Mucosa of gallbladder (tissue), 1 donor: Measurements from ENCODE around the gene ADARB1. TPM values are rescaled to one million over a fixed set of nuclear protein-coding genes. Genes with fewer than 3 reads are reported as not detected.

Source experiments
- DNase-seq: peaks from one replicate; pipeline ENCODE4 v3.0.0-alpha.2; 2020; ENCODE audit warnings: low spot score
- total RNA-seq: library from RNA; stranded (reverse); gene quantifications from one replicate; pipeline ENCODE4 v1.2.1, GENCODE V29; 2021
- donor health status: DM: no; HTN: no; CAD: no.

ADARB1 gene
- total RNA-seq, 1 donor from 2014 or later: 32.5 TPM

DNA sequence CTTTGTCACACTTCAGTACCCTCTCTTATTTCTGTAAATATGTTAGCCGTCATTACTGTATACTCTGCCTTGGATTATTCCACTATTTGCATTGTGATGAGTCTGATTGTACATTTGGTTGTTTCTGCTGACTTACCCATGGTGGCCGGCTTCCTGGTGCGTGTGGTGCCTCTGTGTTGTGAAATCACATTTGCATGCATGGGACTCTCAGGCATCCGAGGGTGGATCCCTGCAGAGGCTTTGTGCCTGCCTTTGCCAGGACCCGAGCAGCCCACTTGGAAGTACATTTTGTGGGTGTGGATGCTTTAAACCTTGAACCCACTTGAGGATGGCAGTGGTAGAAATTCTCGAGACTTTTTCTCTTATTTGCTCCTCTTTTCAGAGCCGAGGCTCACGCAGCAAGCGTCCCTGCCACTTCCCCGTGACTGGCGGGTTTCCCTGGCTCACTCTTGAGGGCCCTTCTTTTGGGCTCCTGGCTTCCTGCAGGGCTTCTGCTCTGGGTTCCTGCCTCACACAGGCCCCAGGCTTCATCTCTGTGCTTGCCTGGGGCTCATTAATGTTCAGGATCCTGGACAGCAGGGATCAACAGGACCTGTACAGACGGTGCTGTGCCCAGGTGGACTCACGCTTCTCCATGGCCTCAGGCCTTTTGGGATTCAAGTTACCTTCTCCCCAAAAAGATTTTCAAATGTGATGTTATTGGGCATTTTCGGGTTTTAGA lies 176.7 kb downstream of the ADARB1 start:
- no peak for DNase-seq

GRCh38 chr21:45251635-45252447 lies 177.5 kb downstream of the ADARB1 start:
- DNase-seq: no peak

DNA sequence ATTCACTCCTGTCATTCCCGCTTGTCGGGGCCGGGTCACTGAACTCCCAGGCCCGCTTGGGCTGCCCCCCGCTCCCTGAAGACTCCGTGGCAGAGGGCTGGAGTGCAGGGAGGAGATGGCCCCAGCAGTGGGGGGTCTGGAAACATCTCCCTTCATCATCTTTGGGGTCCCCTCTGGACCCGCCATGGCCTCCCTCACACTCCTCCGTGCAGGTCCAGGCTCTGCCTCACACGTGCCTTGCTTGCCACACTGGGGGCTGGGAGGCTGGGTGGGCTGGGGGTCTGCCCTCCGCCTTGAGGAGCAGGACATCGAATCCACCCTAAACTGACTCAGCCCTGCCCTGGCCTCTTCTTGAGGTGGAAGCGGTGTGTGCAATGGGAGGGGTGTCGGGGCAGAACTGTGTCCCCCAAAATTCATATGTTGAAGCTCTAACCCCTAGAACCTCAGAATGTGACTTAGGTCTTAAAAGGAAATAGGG lies 178.1 kb downstream of the ADARB1 start:
- DNase-seq: no peak

DNA sequence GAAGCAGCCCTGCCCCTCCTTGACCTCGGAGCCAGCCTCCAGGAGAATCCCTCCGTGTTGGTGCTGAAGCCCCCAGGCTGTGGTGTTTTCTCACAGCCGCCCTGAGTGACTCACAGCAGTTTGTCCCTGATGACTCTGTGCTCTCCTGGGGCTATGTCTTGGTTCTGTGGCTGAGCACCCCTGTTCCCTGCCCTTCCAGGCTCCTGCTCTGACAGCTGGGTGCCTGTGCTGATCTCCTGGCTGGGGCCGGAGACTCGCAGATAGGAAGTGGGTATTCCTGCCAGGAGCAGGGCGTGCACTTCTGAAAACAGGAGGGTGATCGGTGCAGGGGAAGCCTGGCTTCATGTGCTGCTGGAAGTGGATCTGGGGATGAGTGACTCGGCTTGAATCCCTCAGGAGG lies 178.8 kb downstream of the ADARB1 start:
- DNase-seq: no peak

GRCh38 chr21:45253633-45254459 lies 179.5 kb downstream of the ADARB1 start:
- no peak for DNase-seq

GRCh38 chr21:45254460-45254930 lies 180.1 kb downstream of the ADARB1 start:
- no peak for DNase-seq

GRCh38 chr21:45255381-45256020 lies 181.1 kb downstream of the ADARB1 start:
- DNase-seq: no peak

DNA sequence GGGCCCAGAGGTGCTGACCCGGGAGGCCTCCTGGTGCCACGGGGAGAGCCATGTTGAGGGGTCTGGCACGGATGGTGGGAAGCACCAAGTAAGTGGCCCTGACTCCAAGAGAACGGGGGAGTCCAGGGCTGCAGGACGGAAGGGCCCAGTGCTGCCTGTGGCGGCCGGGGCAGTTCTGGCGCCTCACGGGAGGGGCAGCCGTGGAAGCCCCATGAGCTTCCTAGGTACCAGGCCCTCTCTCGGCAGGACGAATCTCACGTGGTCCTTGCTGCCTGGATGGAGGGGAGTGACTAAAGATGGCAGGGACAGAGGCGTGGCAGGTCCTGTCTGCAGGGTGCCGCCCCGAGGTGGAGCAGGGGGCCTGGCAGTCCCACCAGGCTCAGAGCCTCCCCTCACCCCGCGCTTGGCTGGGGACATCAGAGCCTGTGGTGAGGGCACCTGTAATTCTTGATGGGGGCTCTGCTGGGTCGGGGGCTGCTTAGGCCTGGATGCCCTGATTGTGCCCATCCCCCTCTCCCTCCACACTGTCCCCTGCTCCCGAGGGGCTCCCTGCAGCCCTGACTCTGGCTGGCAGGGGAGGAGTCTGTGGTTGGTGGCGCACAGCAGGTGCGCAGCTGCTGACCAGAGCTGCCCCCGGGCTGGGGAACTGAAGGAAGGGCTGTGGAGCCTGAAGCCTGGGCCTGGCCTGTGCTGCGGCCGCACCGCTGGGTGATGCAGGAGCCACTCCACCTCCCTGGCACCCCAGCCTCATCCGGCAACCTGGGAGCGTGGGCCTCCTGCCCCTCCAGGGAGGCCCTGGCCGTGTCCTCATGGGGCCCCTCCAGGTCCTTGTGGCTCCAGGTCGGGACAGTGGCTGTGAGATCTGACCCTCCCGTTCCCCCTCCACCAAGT lies 181.9 kb downstream of the ADARB1 start:
- DNase-seq: no peak

- DNase-seq: no peak
These were observed 182.7 kb downstream of the ADARB1 start for GRCh38 chr21:45256912-45257672.

- no peak for DNase-seq
These were observed 183.4 kb downstream of the ADARB1 start for GRCh38 chr21:45257673-45258341.

DNA sequence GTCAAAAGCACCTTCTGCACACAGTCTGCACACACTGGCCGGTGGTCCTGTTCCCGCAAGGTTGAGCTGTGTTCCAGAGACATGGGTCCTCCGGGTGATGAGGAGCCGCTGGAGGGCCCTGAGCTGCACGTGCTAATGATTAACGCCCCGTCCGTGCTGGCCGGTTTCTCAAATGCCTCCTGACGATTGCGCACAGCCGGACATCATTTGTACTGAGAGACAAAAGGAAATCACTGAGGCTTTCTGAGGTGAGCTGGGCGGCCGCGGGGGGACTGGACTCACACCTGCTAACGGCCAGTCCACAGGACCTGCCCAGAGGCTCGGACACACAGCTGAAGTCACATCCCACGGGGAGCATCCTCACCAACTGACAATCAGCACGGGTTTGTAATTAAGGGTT lies 184.1 kb downstream of the ADARB1 start:
- no peak for DNase-seq

GRCh38 chr21:45259206-45259840 lies 184.9 kb downstream of the ADARB1 start:
- DNase-seq: no peak

- DNase-seq: no peak
These were observed 185.9 kb downstream of the ADARB1 start for GRCh38 chr21:45260191-45260825.

DNA sequence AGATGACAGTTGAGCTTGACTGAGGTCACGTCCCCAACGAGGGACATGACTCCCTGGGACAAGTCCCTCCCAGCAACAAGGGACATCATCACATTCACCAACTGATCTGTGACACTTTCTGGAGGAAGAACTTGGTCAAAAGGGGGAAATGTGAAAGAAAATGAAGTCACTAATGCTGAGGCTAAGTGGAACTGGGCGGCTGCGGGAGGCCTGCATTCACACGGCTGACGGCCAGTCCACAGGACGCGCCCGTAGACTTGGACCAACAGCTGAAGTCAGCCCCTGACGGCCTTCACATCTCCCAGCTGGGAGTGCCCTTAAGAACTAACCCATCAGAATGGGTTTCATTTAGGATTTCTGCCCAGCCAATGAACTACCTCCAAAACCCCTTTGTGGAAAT lies 186.7 kb downstream of the ADARB1 start:
- DNase-seq: no peak

GRCh38 chr21:45262041-45262581 lies 187.7 kb downstream of the ADARB1 start:
- DNase-seq: no peak

GRCh38 chr21:45262616-45263015 lies 188.2 kb downstream of the ADARB1 start:
- no peak for DNase-seq

DNA sequence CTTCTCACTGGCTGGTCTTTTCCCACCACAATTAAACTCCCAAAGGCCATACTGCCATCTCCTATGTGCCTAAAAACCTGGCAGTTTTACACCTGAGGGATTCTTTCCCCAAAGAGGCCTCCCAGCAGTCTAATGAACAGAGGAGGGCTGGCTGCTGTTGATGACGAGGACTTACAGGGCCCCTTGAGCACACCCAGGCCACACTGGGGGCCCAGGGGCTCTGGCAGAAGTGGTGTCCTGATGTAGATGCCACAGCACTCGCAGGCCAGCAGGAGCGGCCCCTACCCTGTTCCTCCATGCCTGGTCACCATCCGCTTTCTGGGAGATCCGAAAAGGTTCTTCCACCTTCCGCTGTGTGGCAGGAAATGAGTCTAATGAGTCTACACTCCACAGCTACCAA lies 189.2 kb downstream of the ADARB1 start:
- no peak for DNase-seq
